Measurements from ENCODE around the gene PVR.

- TF ChIP-seq, protein P1, sequence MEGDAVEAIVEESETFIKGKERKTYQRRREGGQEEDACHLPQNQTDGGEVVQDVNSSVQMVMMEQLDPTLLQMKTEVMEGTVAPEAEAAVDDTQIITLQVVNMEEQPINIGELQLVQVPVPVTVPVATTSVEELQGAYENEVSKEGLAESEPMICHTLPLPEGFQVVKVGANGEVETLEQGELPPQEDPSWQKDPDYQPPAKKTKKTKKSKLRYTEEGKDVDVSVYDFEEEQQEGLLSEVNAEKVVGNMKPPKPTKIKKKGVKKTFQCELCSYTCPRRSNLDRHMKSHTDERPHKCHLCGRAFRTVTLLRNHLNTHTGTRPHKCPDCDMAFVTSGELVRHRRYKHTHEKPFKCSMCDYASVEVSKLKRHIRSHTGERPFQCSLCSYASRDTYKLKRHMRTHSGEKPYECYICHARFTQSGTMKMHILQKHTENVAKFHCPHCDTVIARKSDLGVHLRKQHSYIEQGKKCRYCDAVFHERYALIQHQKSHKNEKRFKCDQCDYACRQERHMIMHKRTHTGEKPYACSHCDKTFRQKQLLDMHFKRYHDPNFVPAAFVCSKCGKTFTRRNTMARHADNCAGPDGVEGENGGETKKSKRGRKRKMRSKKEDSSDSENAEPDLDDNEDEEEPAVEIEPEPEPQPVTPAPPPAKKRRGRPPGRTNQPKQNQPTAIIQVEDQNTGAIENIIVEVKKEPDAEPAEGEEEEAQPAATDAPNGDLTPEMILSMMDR (IDR thresholded peaks at IDR 0.05 in 2 of 3, conservative IDR thresholded peaks at IDR 0.05 in 1 of 3; ENCODE audit: control insufficient read depth in 2 of 3, extremely low read depth in 1 of 3, insufficient read depth in 1 of 3, low read depth in 3 of 3, low read length in 3 of 3): no peak
- TF ChIP-seq EP300 (IDR thresholded peaks at IDR 0.05; ENCODE audit: borderline replicate concordance in 1 of 2, control insufficient read depth in 1 of 2, low read depth in 2 of 2, low read length in 2 of 2) (no peak), MYC (IDR thresholded peaks at IDR 0.05; ENCODE audit: insufficient read depth, insufficient read length, insufficient replicate concordance, low read length, severe bottlenecking) (no peak), ZNF274 (IDR thresholded peaks at IDR 0.05; ENCODE audit: insufficient read depth, insufficient read length) (no peak), SP1 (IDR thresholded peaks at IDR 0.05; ENCODE audit: low read depth, low read length) (no peak)
These were observed 57.5 kb downstream of the PVR start for GRCh38 chr19:44701228-44701627.
